CD14-positive monocyte (primary cell): Measurements from ENCODE around the gene LRPAP1. TPM values are rescaled to one million over a fixed set of nuclear protein-coding genes. Genes with fewer than 3 reads are reported as not detected.

ENCODE experiments used
- DNase-seq, 3 donors: peaks; one replicate each; pipeline ENCODE4 v3.0.0-alpha.2; 2011 to 2022
- H2AFZ ChIP-seq: 2 replicates; pipeline ENCODE4 v1.6.0; 2012; ENCODE audit warnings: mild to moderate bottlenecking, low read depth, low read length, inconsistent platforms; ENCODE audit not compliant: insufficient read depth, poor library complexity, severe bottlenecking
- H3K27ac ChIP-seq, 2 donors: 1 replicate in 1 of 2; 2 replicates in 1 of 2; pipeline ENCODE4 v1.5.1; 2012 to 2013; ENCODE audit warnings: low read length in 2 of 2, control low read depth in 1 of 2, inconsistent platforms in 1 of 2, low read depth in 1 of 2, mild to moderate bottlenecking in 1 of 2
- H3K27me3 ChIP-seq, 2 donors: one replicate each; pipeline versions ENCODE4 v1.6.0 to v1.6.1; 2011 to 2013; ENCODE audit warnings: low read length in 2 of 2; ENCODE audit not compliant: control insufficient read depth in 2 of 2, insufficient read depth in 2 of 2
- H3K36me3 ChIP-seq, 2 donors: replicated peaks in 1 of 2; 1 replicate in 1 of 2; 2 replicates in 1 of 2; pipeline versions ENCODE4 v1.5.1 to v1.6.1; 2012 to 2013; ENCODE audit warnings: low read length in 2 of 2, control low read depth in 1 of 2, inconsistent platforms in 1 of 2, mild to moderate bottlenecking in 1 of 2; ENCODE audit not compliant: insufficient read depth in 2 of 2, control insufficient read depth in 1 of 2
- H3K4me1 ChIP-seq, 2 donors: 1 replicate in 1 of 2; 2 replicates in 1 of 2; pipeline versions ENCODE4 v1.5.1 to v1.6.1; 2012 to 2013; ENCODE audit warnings: low read length in 2 of 2, control low read depth in 1 of 2, inconsistent platforms in 1 of 2, mild to moderate bottlenecking in 1 of 2, moderate library complexity in 1 of 2; ENCODE audit not compliant: insufficient read depth in 2 of 2, control insufficient read depth in 1 of 2
- H3K4me2 ChIP-seq: replicated peaks from 2 replicates; pipeline ENCODE3; 2012; ENCODE audit warnings: low read length, moderate library complexity, mild to moderate bottlenecking; ENCODE audit not compliant: poor library complexity, severe bottlenecking; ENCODE audit errors: extremely low read depth
- H3K4me3 ChIP-seq, 3 experiments: fragments of 200-600 bp in 1 of 3; sonication (generic) in 1 of 3; replicated peaks in 1 of 3; 1 replicate in 2 of 3; 2 replicates in 1 of 3; pipeline ENCODE4 v1.5.1; 2011 to 2013; ENCODE audit warnings: low read length in 3 of 3, mild to moderate bottlenecking in 3 of 3, control low read depth in 2 of 3, low read depth in 2 of 3, inconsistent platforms in 1 of 3, moderate library complexity in 1 of 3
- H3K79me2 ChIP-seq: 2 replicates; pipeline ENCODE4 v1.6.0; 2012; ENCODE audit warnings: mild to moderate bottlenecking, control low read depth, inconsistent platforms, low read length, moderate library complexity; ENCODE audit not compliant: insufficient read depth
- H3K9ac ChIP-seq: 2 replicates; pipeline ENCODE4 v1.6.0; 2017; ENCODE audit warnings: low read length, mild to moderate bottlenecking; ENCODE audit not compliant: insufficient read depth, poor library complexity, severe bottlenecking
- H3K9me3 ChIP-seq, 2 donors: replicated peaks in 1 of 2; 1 replicate in 1 of 2; 2 replicates in 1 of 2; pipeline versions ENCODE4 v1.5.1 to v1.6.1; 2012 to 2013; ENCODE audit warnings: low read length in 2 of 2, control low read depth in 1 of 2; ENCODE audit not compliant: control insufficient read depth in 1 of 2, insufficient read depth in 1 of 2
- H4K20me1 ChIP-seq: 2 replicates; pipeline ENCODE4 v1.6.0; 2012; ENCODE audit warnings: mild to moderate bottlenecking, low read length, control low read depth, moderate library complexity; ENCODE audit not compliant: insufficient read depth
- H3K27ac Mint-ChIP-seq, 7 donors: one replicate each; pipeline ENCODE4 v1.8.0; 2020; ENCODE audit warnings: mild to moderate bottlenecking in 7 of 7, mixed read lengths in 7 of 7, moderate library complexity in 6 of 7, inconsistent platforms in 2 of 7
- H3K27me3 Mint-ChIP-seq, 3 donors: one replicate each; pipeline ENCODE4 v1.8.0; 2021 to 2022; ENCODE audit warnings: low read depth in 3 of 3, mild to moderate bottlenecking in 3 of 3, mixed read lengths in 3 of 3, moderate library complexity in 3 of 3, inconsistent platforms in 1 of 3
- H3K36me3 Mint-ChIP-seq, 2 donors: one replicate each; pipeline ENCODE4 v1.8.0; 2020; ENCODE audit warnings: mixed read lengths in 2 of 2, inconsistent platforms in 1 of 2, mild to moderate bottlenecking in 1 of 2
- H3K4me1 Mint-ChIP-seq: one replicate; pipeline ENCODE4 v1.8.0; 2020; ENCODE audit warnings: mild to moderate bottlenecking, mixed read lengths
- H3K4me3 Mint-ChIP-seq, 2 donors: one replicate each; pipeline ENCODE4 v1.8.0; 2020; ENCODE audit warnings: mild to moderate bottlenecking in 2 of 2, mixed read lengths in 2 of 2, moderate library complexity in 1 of 2
- H3K9me3 Mint-ChIP-seq, 7 donors: one replicate each; pipeline ENCODE4 v1.8.0; 2020 to 2022; ENCODE audit warnings: mixed read lengths in 7 of 7, mild to moderate bottlenecking in 6 of 7, moderate library complexity in 6 of 7, inconsistent platforms in 2 of 7
- WGBS: methylation state at CpG from one replicate; pipeline ENCODE4 v1.1.5; 2013; ENCODE audit warnings: missing lambda C conversion rate; ENCODE audit not compliant: insufficient coverage; 5-methylcytosine and 5-hydroxymethylcytosine counted together
- intact Hi-C, 2 donors: fragments of 100-400 bp; cut with micrococcal nuclease; formaldehyde crosslinking; loops; one replicate each; pipeline versions ENCODE4 v1.15.0 to v1.15.1; 2023
- polyA plus RNA-seq, 3 donors: library from polyadenylated mRNA; depleted of rRNA in 1 of 3; unstranded in 2 of 3; stranded (reverse) in 1 of 3; fragments of 300-500 nt in 2 of 3; fragments of >200 nt in 1 of 3; fragmentation: Illumina TruSeq in 2 of 3; gene quantifications; 1 replicate in 2 of 3; 2 replicates in 1 of 3; pipeline ENCODE4 v1.2.3, GENCODE V29; 2012 to 2021
- TF ChIP-seq, protein P1 (sequence below): fragments of 200-600 bp; IDR thresholded peaks from one replicate; pipeline ENCODE4 v1.8.0; 2022; ENCODE audit warnings: antibody characterized with exemption, mild to moderate bottlenecking

The LRPAP1 gene
- polyA plus RNA-seq, 3 donors, result 169 to 204 (median 180) TPM

DNA sequence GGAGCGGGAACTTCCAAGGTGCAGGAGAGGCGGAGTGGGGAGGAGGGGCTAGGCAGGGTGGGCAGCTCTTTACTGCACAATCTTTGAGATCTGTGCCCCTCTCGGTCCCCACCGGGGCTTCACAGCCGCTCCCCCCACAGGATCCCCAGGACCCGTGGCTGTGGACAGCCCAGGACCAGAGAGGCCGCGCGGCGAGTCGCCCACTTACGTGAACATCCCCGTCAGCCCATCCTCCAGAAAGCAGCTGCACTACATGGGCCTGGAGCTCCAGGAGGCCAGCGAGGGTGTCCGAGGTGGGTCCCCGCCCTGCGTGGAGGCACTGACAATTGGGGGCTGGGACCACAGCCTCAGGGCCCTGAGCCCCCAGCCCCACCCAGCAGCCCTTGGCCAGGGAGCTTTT lies 32.1 kb downstream of the LRPAP1 start:
- intact Hi-C loops, result no loop called here
- peaks cover 6 to 20% (median 7%) of the 10 kb centered on the region in 3 donors for H3K27me3 Mint-ChIP-seq
- H3K9me3 Mint-ChIP-seq, result peaks cover 0 to 3% (median 0%) of the 10 kb centered on the region in 7 donors
- H3K27ac ChIP-seq, result no peak overlapping the region
- no peak overlapping the region for H3K4me2 ChIP-seq
- H3K79me2 ChIP-seq, result peaks cover 17% of the 10 kb centered on the region
- no peaks in the 10 kb centered on the region for H3K27me3 ChIP-seq
- no peak overlapping the region for H3K4me3 ChIP-seq
- peaks cover 22 to 41% of the 10 kb centered on the region in 2 donors for H3K36me3 Mint-ChIP-seq
- no peak overlapping the region for H3K4me3 Mint-ChIP-seq
- DNase-seq, result no peak
- H3K9ac ChIP-seq, result no peak overlapping the region
- H3K9me3 ChIP-seq, result no peaks in the 10 kb centered on the region
- no peaks in the 10 kb centered on the region for H3K4me1 Mint-ChIP-seq
- no peak overlapping the region for H2AFZ ChIP-seq
- peaks cover 24 to 42% of the 10 kb centered on the region in 2 donors for H3K36me3 ChIP-seq
- no peaks in the 10 kb centered on the region for H3K4me1 ChIP-seq
- no peak overlapping the region for H3K27ac Mint-ChIP-seq
- 93% methylated on average over 16 of the region's 17 CpGs for WGBS
- TF ChIP-seq, protein P1, sequence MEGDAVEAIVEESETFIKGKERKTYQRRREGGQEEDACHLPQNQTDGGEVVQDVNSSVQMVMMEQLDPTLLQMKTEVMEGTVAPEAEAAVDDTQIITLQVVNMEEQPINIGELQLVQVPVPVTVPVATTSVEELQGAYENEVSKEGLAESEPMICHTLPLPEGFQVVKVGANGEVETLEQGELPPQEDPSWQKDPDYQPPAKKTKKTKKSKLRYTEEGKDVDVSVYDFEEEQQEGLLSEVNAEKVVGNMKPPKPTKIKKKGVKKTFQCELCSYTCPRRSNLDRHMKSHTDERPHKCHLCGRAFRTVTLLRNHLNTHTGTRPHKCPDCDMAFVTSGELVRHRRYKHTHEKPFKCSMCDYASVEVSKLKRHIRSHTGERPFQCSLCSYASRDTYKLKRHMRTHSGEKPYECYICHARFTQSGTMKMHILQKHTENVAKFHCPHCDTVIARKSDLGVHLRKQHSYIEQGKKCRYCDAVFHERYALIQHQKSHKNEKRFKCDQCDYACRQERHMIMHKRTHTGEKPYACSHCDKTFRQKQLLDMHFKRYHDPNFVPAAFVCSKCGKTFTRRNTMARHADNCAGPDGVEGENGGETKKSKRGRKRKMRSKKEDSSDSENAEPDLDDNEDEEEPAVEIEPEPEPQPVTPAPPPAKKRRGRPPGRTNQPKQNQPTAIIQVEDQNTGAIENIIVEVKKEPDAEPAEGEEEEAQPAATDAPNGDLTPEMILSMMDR, result no peak
- peaks cover 74% of the 10 kb centered on the region for H4K20me1 ChIP-seq

DNA sequence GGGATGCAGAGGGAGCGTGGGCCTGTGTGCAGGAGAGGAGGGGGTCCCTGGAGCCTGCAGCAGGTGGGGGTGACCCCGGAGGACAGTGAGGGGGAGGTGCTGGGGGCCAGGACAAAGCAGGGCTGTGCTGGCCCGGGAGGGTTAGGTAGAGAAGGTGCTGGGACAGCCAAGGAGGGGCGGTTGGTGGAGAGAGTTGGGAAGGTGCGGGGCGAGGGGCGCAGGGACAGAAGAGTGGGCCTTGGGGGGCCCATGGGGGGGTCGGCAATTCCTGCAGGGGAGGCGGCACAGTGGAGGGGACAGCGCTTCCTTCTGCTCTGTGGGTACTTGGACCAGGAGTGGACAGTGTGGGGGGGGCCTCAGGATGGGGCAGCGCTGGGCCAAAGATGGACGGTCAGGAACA lies 32.5 kb downstream of the LRPAP1 start:
- no peak for DNase-seq
- TF ChIP-seq, protein P1, result no peak
- H3K4me1 Mint-ChIP-seq, result no peaks in the 10 kb centered on the region
- peaks cover 0 to 3% (median 0%) of the 10 kb centered on the region in 7 donors for H3K9me3 Mint-ChIP-seq
- H3K4me1 ChIP-seq, result no peaks in the 10 kb centered on the region
- H4K20me1 ChIP-seq, result peaks cover 70% of the 10 kb centered on the region
- WGBS, result 89% methylated on average over 5 of the region's 12 CpGs
- no peaks in the 10 kb centered on the region for H3K9me3 ChIP-seq
- H3K27me3 Mint-ChIP-seq, result peaks cover 6 to 20% (median 8%) of the 10 kb centered on the region in 3 donors
- H3K79me2 ChIP-seq, result peaks cover 13% of the 10 kb centered on the region
- peaks cover 0 to 3% of the 10 kb centered on the region in 2 donors for H3K27me3 ChIP-seq
- peaks cover 21 to 38% of the 10 kb centered on the region in 2 donors for H3K36me3 ChIP-seq
- H3K27ac ChIP-seq, result no peak overlapping the region
- H2AFZ ChIP-seq, result no peak overlapping the region
- no peak overlapping the region for H3K4me2 ChIP-seq
- H3K9ac ChIP-seq, result no peak overlapping the region
- H3K4me3 Mint-ChIP-seq, result no peak overlapping the region
- intact Hi-C loops, result no loop called here
- no peak overlapping the region for H3K4me3 ChIP-seq
- H3K36me3 Mint-ChIP-seq, result peaks cover 20 to 37% of the 10 kb centered on the region in 2 donors
- H3K27ac Mint-ChIP-seq, result no peak overlapping the region
